K562 (cell line): Measurements from ENCODE around the gene GRIK1. TPM values are rescaled to one million over a fixed set of nuclear protein-coding genes. Genes with fewer than 3 reads are reported as not detected.

ENCODE experiments used
- C11orf30 ChIP-seq: fragments of 450-650 bp; IDR thresholded peaks from 2 replicates; pipeline ENCODE4 v1.6.1; 2016; ENCODE audit warnings: low read depth, mild to moderate bottlenecking
- HDAC3 ChIP-seq: fragments of 450-650 bp; IDR thresholded peaks from 2 replicates; pipeline ENCODE4 v1.6.1; 2018; ENCODE audit warnings: borderline replicate concordance, mild to moderate bottlenecking, moderate library complexity; ENCODE audit not compliant: partially characterized antibody
- NR2C2 ChIP-seq, 2 experiments: fragments of 200-800 bp in 1 of 2; sonication (Bioruptor generic) in 1 of 2; sonication (generic) in 1 of 2; formaldehyde crosslinking in 1 of 2; IDR thresholded peaks; 2 replicates each; pipeline versions ENCODE4 v1.6.1 to v1.8.0; 2016 to 2022; ENCODE audit warnings: mild to moderate bottlenecking in 1 of 2, missing compliant biosample characterization in 1 of 2, missing genetic modification characterization in 1 of 2, missing genetic modification reagents in 1 of 2
- PPARD ChIP-seq: fragments of 250-450 bp; sonication (Bioruptor Pico); IDR thresholded peaks from 2 replicates; pipeline ENCODE4 v1.8.0; 2022; ENCODE audit warnings: inconsistent platforms, mild to moderate bottlenecking, moderate library complexity
- RFX5 ChIP-seq: IDR thresholded peaks from 2 replicates; pipeline ENCODE4 v1.6.1; 2011; ENCODE audit warnings: low read depth, mild to moderate bottlenecking, improper control_type of control experiment, low read length
- ZC3H11A ChIP-seq: IDR thresholded peaks from 2 replicates; pipeline ENCODE4 v1.6.1; 2012; ENCODE audit warnings: low read depth, low read length, improper control_type of control experiment
- ZNF274 ChIP-seq: IDR thresholded peaks from 2 replicates; pipeline ENCODE4 v1.6.1; 2011; ENCODE audit warnings: low read depth, mild to moderate bottlenecking, low read length, moderate library complexity, borderline replicate concordance
- polyA plus RNA-seq, 8 experiments: library from polyadenylated mRNA; depleted of rRNA in 4 of 8; stranded (reverse) in 5 of 8; unstranded in 3 of 8; fragments of >200 nt; fragmentation: Nextera tagmentation in 2 of 8; fragmentation: Illumina TruSeq in 1 of 8; extraction: Ambion mirVana in 2 of 8; extraction: Trizol in 1 of 8; gene quantifications; 2 replicates each; pipeline versions ENCODE4 v1.2.1 to v1.2.3, GENCODE V29; 2011 to 2014; ENCODE audit warnings: inconsistent platforms in 1 of 8, missing spikeins in 1 of 8
- total RNA-seq, 7 experiments: library from RNA; depleted of rRNA in 6 of 7; stranded (reverse); fragments of >200 nt in 6 of 7; fragmentation: Illumina TruSeq in 2 of 7; extraction: Trizol in 2 of 7; gene quantifications; 2 replicates each; pipeline versions ENCODE4 v1.2.1 to v1.2.3, GENCODE V29; 2011 to 2021; ENCODE audit warnings: low replicate concordance in 1 of 7
- TF ChIP-seq, protein P1 (sequence below): fragments of 450-650 bp; IDR thresholded peaks from 2 replicates; pipeline ENCODE4 v1.6.1; 2016; ENCODE audit warnings: mild to moderate bottlenecking, moderate library complexity
- TF ChIP-seq, protein P2 (sequence below): fragments of 250-450 bp; sonication (Bioruptor Pico); IDR thresholded peaks from 2 replicates; pipeline ENCODE4 v1.8.0; 2021; ENCODE audit warnings: borderline replicate concordance, mild to moderate bottlenecking, moderate library complexity; ENCODE audit not compliant: poor library complexity, severe bottlenecking
- TF ChIP-seq, protein P3 (sequence below): sonication (generic); formaldehyde crosslinking; IDR thresholded peaks from 2 replicates; pipeline ENCODE4 v1.8.0; 2022; ENCODE audit warnings: mild to moderate bottlenecking, missing genetic modification reagents

The GRIK1 gene
- total and polyA plus RNA-seq, 9 of the 15 experiments (the other 6 are each of a cell fraction or from before 2014, with no cell fraction given), result 0.17 to 2.8 (median 0.53) TPM

DNA sequence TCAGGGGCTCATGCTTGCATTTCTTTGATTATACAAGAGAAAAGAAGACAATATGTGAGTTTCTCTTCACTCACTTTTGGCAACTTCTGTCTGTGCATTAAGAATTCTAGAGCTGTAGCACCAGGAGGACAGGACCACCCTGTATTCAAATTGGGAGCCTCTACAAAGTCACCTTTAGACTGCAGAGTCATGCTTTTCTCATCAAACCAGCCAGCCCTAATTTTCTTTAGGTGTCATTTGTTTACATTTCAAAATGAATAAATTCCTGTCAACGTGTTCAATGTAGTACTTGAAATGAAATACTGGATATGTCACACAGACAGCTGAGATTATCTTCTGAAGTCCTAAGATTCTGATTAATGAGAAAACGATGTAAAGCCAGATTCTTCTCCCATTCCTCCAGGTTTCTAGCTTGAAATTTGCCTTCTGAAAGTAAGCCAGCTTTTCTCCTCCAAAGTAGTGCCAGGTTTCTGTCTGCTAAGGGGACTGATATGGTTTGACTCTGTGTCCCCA, 177.2 kb downstream of the GRIK1 start (continued):
- TF ChIP-seq, protein P1, sequence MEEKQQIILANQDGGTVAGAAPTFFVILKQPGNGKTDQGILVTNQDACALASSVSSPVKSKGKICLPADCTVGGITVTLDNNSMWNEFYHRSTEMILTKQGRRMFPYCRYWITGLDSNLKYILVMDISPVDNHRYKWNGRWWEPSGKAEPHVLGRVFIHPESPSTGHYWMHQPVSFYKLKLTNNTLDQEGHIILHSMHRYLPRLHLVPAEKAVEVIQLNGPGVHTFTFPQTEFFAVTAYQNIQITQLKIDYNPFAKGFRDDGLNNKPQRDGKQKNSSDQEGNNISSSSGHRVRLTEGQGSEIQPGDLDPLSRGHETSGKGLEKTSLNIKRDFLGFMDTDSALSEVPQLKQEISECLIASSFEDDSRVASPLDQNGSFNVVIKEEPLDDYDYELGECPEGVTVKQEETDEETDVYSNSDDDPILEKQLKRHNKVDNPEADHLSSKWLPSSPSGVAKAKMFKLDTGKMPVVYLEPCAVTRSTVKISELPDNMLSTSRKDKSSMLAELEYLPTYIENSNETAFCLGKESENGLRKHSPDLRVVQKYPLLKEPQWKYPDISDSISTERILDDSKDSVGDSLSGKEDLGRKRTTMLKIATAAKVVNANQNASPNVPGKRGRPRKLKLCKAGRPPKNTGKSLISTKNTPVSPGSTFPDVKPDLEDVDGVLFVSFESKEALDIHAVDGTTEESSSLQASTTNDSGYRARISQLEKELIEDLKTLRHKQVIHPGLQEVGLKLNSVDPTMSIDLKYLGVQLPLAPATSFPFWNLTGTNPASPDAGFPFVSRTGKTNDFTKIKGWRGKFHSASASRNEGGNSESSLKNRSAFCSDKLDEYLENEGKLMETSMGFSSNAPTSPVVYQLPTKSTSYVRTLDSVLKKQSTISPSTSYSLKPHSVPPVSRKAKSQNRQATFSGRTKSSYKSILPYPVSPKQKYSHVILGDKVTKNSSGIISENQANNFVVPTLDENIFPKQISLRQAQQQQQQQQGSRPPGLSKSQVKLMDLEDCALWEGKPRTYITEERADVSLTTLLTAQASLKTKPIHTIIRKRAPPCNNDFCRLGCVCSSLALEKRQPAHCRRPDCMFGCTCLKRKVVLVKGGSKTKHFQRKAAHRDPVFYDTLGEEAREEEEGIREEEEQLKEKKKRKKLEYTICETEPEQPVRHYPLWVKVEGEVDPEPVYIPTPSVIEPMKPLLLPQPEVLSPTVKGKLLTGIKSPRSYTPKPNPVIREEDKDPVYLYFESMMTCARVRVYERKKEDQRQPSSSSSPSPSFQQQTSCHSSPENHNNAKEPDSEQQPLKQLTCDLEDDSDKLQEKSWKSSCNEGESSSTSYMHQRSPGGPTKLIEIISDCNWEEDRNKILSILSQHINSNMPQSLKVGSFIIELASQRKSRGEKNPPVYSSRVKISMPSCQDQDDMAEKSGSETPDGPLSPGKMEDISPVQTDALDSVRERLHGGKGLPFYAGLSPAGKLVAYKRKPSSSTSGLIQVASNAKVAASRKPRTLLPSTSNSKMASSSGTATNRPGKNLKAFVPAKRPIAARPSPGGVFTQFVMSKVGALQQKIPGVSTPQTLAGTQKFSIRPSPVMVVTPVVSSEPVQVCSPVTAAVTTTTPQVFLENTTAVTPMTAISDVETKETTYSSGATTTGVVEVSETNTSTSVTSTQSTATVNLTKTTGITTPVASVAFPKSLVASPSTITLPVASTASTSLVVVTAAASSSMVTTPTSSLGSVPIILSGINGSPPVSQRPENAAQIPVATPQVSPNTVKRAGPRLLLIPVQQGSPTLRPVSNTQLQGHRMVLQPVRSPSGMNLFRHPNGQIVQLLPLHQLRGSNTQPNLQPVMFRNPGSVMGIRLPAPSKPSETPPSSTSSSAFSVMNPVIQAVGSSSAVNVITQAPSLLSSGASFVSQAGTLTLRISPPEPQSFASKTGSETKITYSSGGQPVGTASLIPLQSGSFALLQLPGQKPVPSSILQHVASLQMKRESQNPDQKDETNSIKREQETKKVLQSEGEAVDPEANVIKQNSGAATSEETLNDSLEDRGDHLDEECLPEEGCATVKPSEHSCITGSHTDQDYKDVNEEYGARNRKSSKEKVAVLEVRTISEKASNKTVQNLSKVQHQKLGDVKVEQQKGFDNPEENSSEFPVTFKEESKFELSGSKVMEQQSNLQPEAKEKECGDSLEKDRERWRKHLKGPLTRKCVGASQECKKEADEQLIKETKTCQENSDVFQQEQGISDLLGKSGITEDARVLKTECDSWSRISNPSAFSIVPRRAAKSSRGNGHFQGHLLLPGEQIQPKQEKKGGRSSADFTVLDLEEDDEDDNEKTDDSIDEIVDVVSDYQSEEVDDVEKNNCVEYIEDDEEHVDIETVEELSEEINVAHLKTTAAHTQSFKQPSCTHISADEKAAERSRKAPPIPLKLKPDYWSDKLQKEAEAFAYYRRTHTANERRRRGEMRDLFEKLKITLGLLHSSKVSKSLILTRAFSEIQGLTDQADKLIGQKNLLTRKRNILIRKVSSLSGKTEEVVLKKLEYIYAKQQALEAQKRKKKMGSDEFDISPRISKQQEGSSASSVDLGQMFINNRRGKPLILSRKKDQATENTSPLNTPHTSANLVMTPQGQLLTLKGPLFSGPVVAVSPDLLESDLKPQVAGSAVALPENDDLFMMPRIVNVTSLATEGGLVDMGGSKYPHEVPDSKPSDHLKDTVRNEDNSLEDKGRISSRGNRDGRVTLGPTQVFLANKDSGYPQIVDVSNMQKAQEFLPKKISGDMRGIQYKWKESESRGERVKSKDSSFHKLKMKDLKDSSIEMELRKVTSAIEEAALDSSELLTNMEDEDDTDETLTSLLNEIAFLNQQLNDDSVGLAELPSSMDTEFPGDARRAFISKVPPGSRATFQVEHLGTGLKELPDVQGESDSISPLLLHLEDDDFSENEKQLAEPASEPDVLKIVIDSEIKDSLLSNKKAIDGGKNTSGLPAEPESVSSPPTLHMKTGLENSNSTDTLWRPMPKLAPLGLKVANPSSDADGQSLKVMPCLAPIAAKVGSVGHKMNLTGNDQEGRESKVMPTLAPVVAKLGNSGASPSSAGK, result no peak
- TF ChIP-seq C11orf30 (peak; percentile 60; the same call in 1 of the 2 replicates), HDAC3 (no peak), ZNF274 (no peak), NR2C2 (CRISPR knock-in tag; IDR thresholded peaks at IDR 0.05) (no peak), NR2C2 (tag; IDR thresholded peaks at IDR 0.05) (no peak), ZC3H11A (no peak), PPARD (CRISPR knock-in tag) (no peak), RFX5 (no peak)
- TF ChIP-seq, protein P2, sequence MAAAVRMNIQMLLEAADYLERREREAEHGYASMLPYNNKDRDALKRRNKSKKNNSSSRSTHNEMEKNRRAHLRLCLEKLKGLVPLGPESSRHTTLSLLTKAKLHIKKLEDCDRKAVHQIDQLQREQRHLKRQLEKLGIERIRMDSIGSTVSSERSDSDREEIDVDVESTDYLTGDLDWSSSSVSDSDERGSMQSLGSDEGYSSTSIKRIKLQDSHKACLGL, result no peak
- TF ChIP-seq, protein P3, sequence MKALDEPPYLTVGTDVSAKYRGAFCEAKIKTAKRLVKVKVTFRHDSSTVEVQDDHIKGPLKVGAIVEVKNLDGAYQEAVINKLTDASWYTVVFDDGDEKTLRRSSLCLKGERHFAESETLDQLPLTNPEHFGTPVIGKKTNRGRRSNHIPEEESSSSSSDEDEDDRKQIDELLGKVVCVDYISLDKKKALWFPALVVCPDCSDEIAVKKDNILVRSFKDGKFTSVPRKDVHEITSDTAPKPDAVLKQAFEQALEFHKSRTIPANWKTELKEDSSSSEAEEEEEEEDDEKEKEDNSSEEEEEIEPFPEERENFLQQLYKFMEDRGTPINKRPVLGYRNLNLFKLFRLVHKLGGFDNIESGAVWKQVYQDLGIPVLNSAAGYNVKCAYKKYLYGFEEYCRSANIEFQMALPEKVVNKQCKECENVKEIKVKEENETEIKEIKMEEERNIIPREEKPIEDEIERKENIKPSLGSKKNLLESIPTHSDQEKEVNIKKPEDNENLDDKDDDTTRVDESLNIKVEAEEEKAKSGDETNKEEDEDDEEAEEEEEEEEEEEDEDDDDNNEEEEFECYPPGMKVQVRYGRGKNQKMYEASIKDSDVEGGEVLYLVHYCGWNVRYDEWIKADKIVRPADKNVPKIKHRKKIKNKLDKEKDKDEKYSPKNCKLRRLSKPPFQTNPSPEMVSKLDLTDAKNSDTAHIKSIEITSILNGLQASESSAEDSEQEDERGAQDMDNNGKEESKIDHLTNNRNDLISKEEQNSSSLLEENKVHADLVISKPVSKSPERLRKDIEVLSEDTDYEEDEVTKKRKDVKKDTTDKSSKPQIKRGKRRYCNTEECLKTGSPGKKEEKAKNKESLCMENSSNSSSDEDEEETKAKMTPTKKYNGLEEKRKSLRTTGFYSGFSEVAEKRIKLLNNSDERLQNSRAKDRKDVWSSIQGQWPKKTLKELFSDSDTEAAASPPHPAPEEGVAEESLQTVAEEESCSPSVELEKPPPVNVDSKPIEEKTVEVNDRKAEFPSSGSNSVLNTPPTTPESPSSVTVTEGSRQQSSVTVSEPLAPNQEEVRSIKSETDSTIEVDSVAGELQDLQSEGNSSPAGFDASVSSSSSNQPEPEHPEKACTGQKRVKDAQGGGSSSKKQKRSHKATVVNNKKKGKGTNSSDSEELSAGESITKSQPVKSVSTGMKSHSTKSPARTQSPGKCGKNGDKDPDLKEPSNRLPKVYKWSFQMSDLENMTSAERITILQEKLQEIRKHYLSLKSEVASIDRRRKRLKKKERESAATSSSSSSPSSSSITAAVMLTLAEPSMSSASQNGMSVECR (CRISPR knock-in tag), result no peak
